Measurements from ENCODE around the gene CEP76.

GRCh38 chr18:12711446-12711845 is 8.9 kb upstream of the CEP76 start:
- TF ChIP-seq CTCF (IDR thresholded peaks at IDR 0.05) (no peak), POLR2A (IDR thresholded peaks at IDR 0.05) (no peak), POLR2AphosphoS5 (IDR thresholded peaks at IDR 0.05) (no peak), EP300 (IDR thresholded peaks at IDR 0.05) (no peak)

Data from gastroesophageal sphincter (tissue), 3 donors.